HG03108 (cell line): ENCODE results near the gene CBLC.

ENCODE experiments used
- ATAC-seq: cut with Tn5 transposase; IDR thresholded peaks from one replicate; pipeline ENCODE4 v1.9.1; 2021; ENCODE audit warnings: moderate library complexity; ENCODE audit not compliant: unreplicated experiment

CBLC gene

GRCh38 chr19:44794610-44795009, 16.9 kb downstream of the CBLC start:
- no peak for ATAC-seq

GRCh38 chr19:44795398-44795987, 17.8 kb downstream of the CBLC start:
- ATAC-seq = no peak

GRCh38 chr19:44796701-44797115, 19.0 kb downstream of the CBLC start:
- no peak for ATAC-seq

- ATAC-seq = no peak
These were observed 22.1 kb downstream of the CBLC start for GRCh38 chr19:44799627-44800346.

DNA sequence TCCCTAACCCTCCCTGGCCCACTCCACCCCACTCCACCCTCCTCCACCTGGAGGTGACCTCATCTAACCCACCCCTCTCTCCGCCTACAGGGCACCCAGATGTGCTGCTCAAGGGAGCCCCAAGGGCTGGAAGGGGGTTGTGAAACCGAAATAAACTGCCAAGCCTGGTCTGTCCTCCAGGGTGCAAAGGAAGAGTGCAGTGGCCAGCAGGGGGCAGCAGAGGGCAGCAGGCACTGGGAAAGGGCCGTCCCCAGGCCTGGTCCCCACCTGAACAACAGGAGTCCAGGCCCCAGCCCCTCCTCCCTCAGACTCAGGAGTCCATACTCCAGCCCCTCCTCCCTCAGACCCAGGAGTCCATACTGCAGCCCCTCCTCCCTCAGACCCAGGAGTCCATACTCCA, 22.8 kb downstream of the CBLC start:
- ATAC-seq = no peak

DNA sequence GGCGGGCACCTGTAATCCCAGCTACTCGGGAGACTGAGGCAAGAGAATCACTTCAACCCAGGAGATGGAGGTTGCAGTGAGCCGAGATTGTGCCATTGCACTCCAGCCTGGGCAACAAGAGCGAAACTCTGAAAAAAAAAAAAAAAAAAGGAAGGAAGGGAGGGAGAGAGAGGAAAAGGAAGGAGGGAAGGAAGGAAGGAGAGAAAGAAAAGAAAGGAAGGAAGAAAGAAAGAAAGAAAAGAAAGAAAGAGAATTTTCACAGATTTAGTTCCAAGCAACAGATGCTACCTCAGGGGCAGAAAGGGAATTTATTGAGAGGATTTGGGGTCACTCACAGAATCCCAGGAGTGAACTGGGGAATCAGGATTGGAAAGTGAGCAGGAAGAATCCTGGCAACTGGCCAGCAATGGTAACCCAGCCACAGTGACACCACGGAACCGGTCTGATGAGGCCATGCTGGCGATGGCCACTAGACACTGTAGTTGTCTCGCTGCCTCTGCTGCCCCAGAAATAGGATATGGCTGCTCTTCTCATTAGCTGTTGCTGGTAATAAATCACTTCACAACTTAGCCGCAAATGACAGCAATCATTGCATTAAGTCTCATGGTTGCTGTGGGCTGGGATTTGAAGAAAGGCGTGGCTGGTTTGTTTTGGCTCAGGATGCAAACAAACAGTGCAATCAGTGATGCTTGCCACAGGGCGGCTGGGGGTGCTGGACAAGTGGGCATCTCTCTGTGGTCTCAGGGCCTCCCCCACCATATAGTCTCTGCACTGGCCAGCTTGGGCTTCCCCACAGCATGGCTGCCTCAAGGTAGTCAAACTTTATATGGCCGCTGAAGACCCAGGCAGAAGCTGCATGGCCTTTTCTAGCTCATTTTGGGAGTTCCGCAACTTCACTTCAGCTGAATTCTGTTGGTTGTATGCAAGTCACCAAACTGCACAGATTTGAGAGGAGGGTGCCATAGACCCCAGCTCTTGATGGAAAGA, 26.0 kb downstream of the CBLC start:
- ATAC-seq = no peak

- ATAC-seq = no peak
These were observed 28.6 kb downstream of the CBLC start for GRCh38 chr19:44806291-44806690.

GRCh38 chr19:44807162-44807561, 29.5 kb downstream of the CBLC start:
- no peak for ATAC-seq

- ATAC-seq = no peak
These were observed 30.2 kb downstream of the CBLC start for GRCh38 chr19:44807652-44808462.

DNA sequence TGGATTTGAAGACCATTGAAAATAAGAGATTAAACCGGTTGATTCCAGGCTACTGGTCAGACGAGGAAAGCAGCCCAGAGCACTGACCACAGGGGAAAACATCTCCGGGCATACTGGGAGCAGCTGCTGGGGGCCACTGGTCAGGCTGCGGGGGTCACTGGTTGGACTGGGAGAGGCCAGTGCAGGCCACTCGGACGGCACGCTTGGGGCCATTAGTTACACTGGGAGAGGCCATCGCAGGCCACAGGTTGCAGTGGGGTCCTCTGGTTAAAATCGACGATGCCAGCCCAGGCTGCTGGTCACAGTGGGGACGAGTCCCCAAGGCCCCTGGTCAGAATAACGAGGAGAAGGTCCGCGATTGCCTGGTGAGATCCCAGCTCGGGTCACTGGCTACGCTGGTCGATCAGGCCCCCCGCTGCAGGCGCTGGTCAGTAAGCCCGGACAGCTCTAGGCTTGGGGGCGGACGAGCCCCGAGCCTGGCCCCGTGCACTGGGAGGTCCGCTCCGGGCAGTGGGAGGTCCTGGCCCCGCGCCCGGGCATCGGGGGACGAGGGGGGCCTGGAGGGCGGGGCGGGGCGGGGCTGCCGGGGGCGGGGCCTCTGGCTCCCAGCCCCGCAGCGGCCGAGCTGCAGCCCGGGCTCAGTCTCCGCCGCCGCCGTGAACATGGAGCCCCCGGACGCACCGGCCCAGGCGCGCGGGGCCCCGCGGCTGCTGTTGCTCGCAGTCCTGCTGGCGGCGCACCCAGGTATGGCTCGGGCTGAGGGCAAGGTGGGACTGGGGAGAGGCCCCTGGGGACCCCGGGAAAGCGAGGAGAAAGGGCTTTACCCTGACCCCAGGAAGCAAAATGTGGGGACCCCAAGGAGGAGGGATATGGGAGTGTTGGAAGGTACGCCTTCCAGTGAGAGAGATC, 31.0 kb downstream of the CBLC start, which contains the start of gene BCAM:
TSS of gene BCAM (plus strand) at position 641 of the 909 bp plus-strand sequence. CDS start at position 663, 22 bp downstream.
- no peak for ATAC-seq

DNA sequence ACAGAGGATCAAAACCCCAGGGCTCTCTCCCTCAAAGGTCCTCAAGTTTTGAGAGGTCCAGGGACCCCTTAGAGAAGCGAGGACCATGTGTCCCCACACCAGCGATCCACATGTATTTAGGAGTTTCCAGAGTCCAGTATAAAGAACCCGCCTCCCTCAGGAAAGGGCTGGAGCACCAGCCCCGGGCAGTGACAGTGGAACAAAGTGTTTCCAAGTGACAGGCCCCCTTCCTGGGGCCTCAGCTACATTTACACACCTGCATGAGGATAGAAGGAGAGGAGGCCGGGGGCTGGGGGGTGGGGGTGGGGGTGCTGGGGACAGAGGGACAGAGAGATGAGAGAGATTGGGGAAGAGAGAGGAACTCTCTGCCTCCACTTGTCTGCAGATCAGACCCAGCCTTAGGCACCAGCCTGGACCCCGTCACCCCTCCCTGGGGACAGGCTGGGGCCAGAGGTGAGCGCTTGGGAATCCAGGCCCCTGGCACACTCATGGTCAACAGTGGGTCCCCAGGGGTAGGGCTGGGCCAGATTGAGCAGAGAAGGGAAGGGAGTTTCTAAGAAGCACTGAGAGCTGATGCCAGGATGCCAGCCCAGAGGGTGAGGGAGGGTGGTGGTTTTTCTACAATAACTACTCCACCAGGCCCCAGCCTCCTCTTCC, 32.0 kb downstream of the CBLC start:
- ATAC-seq = no peak

DNA sequence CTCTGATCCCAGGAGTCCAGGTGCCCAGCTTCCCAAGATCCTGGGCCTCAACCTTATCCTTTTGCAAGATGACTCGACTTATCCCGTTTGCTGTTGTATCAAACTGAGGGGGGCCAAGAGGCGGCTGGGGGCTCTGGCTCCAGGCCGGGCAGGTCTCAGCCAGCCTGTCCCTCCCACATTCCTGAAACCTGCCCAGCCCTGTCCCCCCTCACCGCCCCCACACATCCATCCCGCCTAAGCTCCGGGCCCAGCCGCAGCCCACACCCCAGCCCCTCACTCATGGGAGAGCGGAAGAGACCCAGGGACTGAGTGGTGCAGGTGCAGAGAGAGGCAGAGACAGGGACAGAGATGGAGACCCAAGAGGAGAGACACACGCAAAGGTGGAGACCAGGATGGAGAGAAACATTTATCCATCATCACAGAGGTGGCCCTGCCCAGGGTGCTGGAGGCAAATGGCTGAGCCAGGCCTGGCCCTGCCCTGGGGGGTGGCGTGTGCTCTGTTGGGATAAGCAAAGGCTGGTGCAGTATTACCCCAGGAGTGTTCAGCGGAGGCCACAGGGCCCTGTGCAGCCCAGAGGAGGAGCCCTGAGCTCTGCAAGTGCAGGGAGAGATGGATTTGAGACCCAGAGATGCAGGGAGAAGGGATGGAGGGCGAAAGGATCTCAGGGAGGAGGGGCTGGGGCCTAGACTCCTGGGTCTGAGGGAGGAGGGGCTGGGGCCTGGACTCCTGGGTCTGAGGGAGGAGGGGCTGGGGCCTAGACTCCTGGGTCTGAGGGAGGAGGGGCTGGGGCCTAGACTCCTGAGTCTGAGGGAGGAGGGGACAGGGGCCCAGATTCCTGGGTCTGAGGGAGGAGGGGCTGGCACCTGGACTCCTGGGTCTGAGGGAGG, 32.8 kb downstream of the CBLC start:
- ATAC-seq = no peak

- ATAC-seq = no peak
These were observed 33.4 kb downstream of the CBLC start for GRCh38 chr19:44811122-44811419.

- ATAC-seq = no peak
These were observed 34.5 kb downstream of the CBLC start for GRCh38 chr19:44812142-44812718.

DNA sequence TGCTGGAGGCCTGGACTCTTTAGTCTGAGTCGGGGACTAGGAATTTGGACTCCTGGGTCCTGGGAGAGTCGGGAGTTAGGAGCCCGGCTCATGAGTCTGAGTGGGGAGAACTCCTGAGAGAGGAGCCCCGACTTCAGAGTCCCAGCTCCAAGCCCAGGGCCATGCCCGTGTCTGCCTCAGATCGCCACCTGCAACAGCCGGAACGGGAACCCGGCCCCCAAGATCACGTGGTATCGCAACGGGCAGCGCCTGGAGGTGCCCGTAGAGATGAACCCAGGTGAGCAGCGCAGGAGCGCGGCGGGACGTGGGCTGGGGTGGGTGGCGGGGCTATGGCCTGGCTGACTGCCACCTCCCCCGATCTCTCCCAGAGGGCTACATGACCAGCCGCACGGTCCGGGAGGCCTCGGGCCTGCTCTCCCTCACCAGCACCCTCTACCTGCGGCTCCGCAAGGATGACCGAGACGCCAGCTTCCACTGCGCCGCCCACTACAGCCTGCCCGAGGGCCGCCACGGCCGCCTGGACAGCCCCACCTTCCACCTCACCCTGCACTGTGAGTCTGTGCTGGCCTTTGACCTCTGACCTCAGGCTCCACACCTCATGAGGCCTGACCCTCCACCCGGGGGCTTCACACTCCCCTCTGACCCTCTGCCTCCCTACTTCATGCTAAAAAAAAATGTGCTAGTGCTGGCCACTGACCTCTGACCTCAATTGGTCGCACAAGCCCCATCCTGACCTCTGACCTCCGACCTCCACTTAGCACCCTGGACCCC, 35.6 kb downstream of the CBLC start:
- ATAC-seq = no peak

- no peak for ATAC-seq
These were observed 36.3 kb downstream of the CBLC start for GRCh38 chr19:44813841-44814470.

DNA sequence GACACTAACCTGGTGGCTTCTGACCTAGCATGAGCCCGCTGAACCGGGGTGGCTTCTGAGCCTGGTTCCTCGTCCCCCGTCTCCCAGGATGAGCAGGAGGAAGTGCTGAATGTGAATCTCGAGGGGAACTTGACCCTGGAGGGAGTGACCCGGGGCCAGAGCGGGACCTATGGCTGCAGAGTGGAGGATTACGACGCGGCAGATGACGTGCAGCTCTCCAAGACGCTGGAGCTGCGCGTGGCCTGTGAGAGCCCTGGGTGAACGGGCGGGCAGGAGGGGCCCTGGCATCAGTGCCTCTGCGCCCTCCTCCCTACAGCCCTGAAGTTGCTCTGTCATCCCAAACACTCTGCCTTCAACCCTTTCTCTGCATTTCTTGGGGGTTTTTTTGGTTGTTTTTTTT, 36.8 kb downstream of the CBLC start:
- no peak for ATAC-seq
